RWPE2 (cell line): Measurements from ENCODE around the gene PRKCD.

Experiments used
- ATAC-seq: fragments of 200-7000 bp; cut with Tn5 transposase; 3 replicates; pipeline ENCODE4 v1.9.1; 2021; ENCODE audit warnings: low read depth
- DNase-seq: peaks from one replicate; pipeline ENCODE4 v3.0.0-alpha.2; 2020; ENCODE audit warnings: low spot score
- H3K27ac ChIP-seq: fragments of 450-650 bp; 2 replicates; pipeline ENCODE4 v1.5.1; 2017; ENCODE audit warnings: mild to moderate bottlenecking; ENCODE audit not compliant: poor library complexity, severe bottlenecking
- H3K27me3 ChIP-seq: fragments of 250-450 bp; sonication (Bioruptor Pico); 2 replicates; pipeline ENCODE4 v1.5.1; 2021; ENCODE audit warnings: mild to moderate bottlenecking, moderate library complexity; ENCODE audit not compliant: insufficient read depth, poor library complexity, severe bottlenecking
- H3K36me3 ChIP-seq: fragments of 250-450 bp; sonication (Bioruptor Pico); 2 replicates; pipeline ENCODE4 v1.5.1; 2020; ENCODE audit warnings: low read depth, mild to moderate bottlenecking, moderate library complexity
- H3K4me1 ChIP-seq: fragments of 250-450 bp; sonication (Bioruptor Pico); 2 replicates; pipeline ENCODE4 v1.5.1; 2021; ENCODE audit warnings: mild to moderate bottlenecking, moderate library complexity; ENCODE audit not compliant: insufficient read depth, poor library complexity, severe bottlenecking
- H3K4me3 ChIP-seq: fragments of 250-450 bp; sonication (Bioruptor Pico); 2 replicates; pipeline ENCODE4 v1.5.1; 2021; ENCODE audit warnings: mild to moderate bottlenecking, moderate library complexity; ENCODE audit not compliant: severe bottlenecking
- H3K9me3 ChIP-seq: fragments of 250-450 bp; sonication (Bioruptor Pico); 2 replicates; pipeline ENCODE4 v1.5.1; 2021; ENCODE audit warnings: mild to moderate bottlenecking, moderate library complexity; ENCODE audit not compliant: severe bottlenecking
- CTCF ChIP-seq: fragments of 450-650 bp; IDR thresholded peaks from one replicate; pipeline ENCODE4 v1.5.1; 2017; ENCODE audit warnings: mild to moderate bottlenecking, moderate library complexity; ENCODE audit not compliant: poor library complexity, severe bottlenecking

Gene PRKCD

GRCh38 chr3:53162672-53163443 lies 1.8 kb downstream of the PRKCD start:
- peaks cover 12% of the 10 kb centered on the region for H3K4me1 ChIP-seq
- H3K9me3 ChIP-seq, result no peaks in the 10 kb centered on the region
- H3K27ac ChIP-seq, result peak overlapping the region; percentile 31
- no peak for TF ChIP-seq CTCF
- DNase-seq (no peak), ATAC-seq (no peak)
- H3K36me3 ChIP-seq, result no peaks in the 10 kb centered on the region
- H3K27me3 ChIP-seq, result no peaks in the 10 kb centered on the region
- peak overlapping the region; percentile 99 for H3K4me3 ChIP-seq

GRCh38 chr3:53163444-53164387 lies 2.7 kb downstream of the PRKCD start:
- Histone ChIP-seq H3K27me3 (no peaks in the 10 kb centered on the region), H3K4me3 (no peak overlapping the region), H3K27ac (no peak overlapping the region), H3K36me3 (no peaks in the 10 kb centered on the region), H3K9me3 (no peaks in the 10 kb centered on the region), H3K4me1 (peaks cover 12% of the 10 kb centered on the region)
- TF ChIP-seq CTCF, result no peak
- DNase-seq (no peak), ATAC-seq (no peak)

- Histone ChIP-seq H3K36me3 (no peaks in the 10 kb centered on the region), H3K27me3 (no peaks in the 10 kb centered on the region), H3K4me3 (no peak overlapping the region), H3K9me3 (no peaks in the 10 kb centered on the region), H3K4me1 (peaks cover 12% of the 10 kb centered on the region), H3K27ac (peak overlapping the region; percentile 7)
- ATAC-seq, result no peak
- no peak for DNase-seq
- TF ChIP-seq CTCF, result no peak
Observed at GRCh38 chr3:53164911-53165310, 3.9 kb downstream of the PRKCD start.

- TF ChIP-seq CTCF, result no peak
- Histone ChIP-seq H3K27ac (peak overlapping the region; percentile 28), H3K9me3 (no peaks in the 10 kb centered on the region), H3K27me3 (no peaks in the 10 kb centered on the region), H3K4me1 (peaks cover 7% of the 10 kb centered on the region), H3K36me3 (no peaks in the 10 kb centered on the region), H3K4me3 (no peak overlapping the region)
- no peak for ATAC-seq
- DNase-seq, result no peak
Observed at GRCh38 chr3:53166206-53166605, 5.2 kb downstream of the PRKCD start.
